ENCODE results near the gene ANKS6.

ANKS6 gene

DNA sequence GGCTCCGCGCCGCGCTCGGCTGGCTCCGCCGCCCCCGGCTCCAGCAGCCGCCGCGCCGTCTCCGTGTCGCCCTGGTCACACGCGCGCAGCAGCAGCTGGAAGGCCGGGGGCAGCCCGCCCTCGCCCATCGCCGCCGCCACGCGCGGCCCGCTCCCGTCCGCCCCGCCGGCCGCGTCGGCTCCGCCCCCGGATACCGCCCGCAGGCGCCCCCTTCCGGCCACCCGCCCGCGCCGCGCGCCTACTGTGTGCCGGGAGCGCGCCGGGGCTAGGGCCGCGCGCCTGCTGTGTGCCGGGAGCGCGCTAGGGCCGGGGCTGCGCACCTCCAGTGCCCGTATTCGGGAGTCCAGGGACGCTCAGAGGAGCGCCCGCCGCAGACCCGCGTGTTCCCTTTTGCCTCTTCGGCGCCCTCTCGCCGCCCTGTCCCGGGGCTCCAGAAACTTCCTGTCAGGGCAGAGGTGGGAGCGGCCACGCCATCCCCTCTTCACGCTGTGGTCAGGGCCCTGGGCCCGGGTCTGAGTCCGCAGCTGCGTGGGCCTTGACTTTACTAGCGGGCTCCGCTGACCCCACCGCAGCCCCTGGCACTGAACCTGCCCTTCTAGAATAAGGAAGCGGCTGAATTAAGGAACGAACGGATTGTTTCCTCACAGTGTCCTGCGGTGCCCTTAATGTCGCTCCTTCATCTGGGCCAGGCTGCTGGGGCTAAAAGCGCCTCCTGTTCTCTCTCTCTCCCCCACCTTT lies at the start of gene ANKS6:
Gene ANKS6, minus strand, starts transcription at position 192 of the 738 bp plus-strand sequence. Its CDS starts 64 bp downstream, at position 128.
- in situ Hi-C loops (cut with MboI; ENCODE audit: low pct_unique_long_range_greater_than_20kb, low sequenced_read_pairs): no loop called here
- peak; percentile 81 for DNase-seq

DNA sequence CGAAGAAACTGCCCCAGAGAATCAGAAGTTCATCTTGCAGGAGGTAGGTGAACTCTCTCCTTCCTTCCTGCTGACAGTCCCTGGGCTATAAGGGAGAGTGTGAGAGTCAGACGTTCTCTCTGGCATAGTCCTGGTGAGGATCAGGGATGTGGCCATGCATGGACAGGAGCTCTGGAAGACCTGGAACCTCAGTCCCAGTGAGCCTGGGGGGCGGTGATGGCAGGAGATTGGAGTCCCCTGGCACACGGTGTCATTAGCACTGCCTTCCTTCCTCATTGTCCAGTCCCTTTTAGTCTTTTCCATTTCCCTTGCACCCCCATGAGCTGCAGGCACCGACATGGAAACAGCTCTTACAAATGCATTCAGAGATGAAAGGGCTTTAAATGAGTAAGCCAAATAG lies 49.7 kb upstream of the ANKS6 start:
- no peak for DNase-seq
- in situ Hi-C loops (cut with MboI; ENCODE audit: low pct_unique_long_range_greater_than_20kb, low sequenced_read_pairs): loop anchor here (25.0 kb wide), 1 partner anchor 291 kb away; no protein-coding TSS in a partner anchor

DNA sequence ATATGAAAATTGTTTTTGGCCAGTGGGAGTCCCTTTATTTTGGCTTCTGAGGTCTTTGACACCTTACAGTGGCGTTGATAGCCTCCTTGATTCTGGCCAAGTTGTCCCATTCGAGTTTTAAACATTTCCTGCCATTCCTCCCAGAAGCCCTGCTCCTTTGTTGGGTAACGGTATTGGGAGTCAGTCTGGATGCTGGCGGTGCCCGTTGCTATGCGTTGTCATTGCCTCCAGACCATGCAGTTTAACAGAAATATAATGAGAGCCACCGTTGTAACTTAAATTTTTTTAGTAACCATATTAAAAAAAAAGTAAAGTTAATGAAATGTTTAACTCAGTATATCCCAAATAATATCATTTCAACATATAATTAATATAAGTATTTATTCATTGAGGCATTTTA lies 46.2 kb upstream of the ANKS6 start:
- in situ Hi-C loops (cut with MboI; ENCODE audit: low pct_unique_long_range_greater_than_20kb, low sequenced_read_pairs): loop anchor here (25.0 kb wide), 1 partner anchor 295 kb away; no protein-coding TSS in a partner anchor
- no peak for DNase-seq

DNA sequence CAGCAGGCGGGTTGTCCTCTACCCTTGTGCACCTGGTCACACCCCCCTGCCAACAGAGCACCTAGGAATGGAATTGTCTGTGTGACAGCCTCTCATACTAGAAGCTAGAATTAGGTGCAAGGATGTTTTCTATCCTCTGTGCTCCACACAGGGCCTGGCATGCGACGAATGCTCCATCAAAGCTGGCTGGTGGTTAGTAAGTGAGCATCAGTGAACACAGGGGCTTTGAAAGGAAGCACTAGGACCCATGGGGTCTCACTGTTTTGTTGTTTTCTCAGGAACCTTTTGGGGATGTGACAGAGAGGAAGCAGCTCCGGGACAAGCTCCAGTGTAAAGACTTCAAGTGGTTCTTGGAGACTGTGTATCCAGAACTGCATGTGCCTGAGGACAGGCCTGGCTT lies 43.4 kb upstream of the ANKS6 start:
- in situ Hi-C loops (cut with MboI; ENCODE audit: low pct_unique_long_range_greater_than_20kb, low sequenced_read_pairs): loop anchor here (25.0 kb wide), 1 partner anchor 298 kb away; no protein-coding TSS in a partner anchor

DNA sequence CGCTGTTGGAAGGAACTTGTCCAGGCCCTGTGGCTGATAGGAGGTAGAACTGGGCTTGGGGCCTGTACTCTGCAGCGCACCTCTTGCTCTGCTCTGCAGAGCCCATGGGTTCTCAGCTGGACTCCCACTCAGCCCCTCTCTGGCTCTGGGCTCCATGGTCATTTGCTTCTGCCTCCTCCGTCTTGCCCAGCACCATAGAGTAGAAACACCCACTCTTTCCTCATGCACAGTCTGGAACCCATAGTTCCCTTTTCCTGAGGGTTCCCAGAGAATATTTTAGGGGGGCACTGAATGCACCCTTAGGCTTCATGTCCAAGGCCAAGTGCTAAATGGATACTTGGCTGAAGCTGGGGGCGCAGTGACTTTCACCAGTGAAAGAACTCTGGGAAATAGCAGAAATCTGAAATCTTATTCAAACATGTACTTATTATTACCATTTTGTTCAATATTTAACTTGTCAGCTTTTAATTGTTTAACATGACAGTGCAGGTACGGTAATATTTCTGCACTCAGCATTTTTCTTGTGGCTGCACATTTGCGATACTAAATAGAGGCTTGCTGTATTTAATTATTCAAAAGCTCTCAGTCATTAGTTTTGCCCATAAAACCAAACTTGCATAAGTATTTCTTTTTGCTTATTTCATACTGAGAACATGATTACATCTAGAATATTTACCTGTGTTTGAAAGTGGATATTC lies 42.7 kb upstream of the ANKS6 start:
- no peak for DNase-seq
- in situ Hi-C loops (cut with MboI; ENCODE audit: low pct_unique_long_range_greater_than_20kb, low sequenced_read_pairs): loop anchor here (25.0 kb wide), 1 partner anchor 298 kb away; no protein-coding TSS in a partner anchor

More for the DNA sequence above, 43.4 kb upstream of the ANKS6 start:
- DNase-seq: no peak

DNA sequence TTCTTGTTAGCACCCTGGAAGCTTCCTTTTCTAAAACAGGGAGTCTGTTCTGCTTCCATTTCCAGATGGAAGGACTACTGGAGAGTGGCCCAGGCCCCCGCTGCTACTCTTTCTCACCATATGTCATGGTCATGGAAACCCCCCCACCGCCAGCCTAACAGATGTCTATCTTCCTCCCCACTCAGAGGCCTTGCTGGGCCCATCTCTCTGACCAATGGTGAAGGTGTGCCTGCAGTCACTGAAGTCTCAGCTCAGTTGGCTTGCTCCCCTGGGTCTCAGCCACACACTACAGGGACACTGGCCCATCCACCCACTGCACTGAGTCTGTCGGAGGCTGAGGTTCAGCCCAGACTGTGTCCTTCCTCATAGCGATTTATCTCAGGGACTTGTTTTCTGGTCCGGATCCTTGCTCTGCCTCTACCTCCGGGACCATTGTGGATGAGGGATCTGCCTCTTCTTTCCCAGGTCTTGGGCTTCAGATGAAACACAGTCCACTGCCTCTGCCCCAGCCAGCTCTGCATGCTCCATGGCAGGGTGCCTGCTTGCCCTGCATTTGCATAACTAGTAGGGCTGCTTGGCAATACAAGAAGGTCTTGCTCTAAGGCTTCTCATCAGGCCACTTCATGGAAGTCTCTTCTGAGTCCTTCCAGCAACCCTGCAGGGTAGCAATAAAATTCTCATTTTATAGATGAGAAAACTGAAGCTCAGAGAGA lies 42.0 kb upstream of the ANKS6 start:
- no peak for DNase-seq
- in situ Hi-C loops (cut with MboI; ENCODE audit: low pct_unique_long_range_greater_than_20kb, low sequenced_read_pairs): loop anchor here (25.0 kb wide), 1 partner anchor 299 kb away; no protein-coding TSS in a partner anchor

DNA sequence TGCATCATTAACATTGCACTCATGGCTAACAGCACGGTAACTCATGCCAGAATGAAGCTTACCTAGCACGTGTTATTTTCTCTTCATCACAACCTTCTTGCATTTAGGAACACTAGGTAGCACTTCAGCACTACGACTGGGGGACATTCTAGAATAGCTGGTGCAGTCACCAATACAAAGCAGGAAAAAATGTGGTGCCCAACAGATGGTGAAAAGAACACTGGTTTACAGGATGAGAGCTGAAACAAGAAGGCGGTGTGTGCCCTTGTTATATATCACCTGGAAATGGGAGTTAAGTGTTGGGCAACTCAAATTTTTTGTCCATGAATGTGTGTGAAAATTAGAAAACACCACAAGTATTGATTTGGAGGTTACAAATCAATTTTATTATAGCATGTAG lies 41.2 kb upstream of the ANKS6 start:
- DNase-seq: no peak
- in situ Hi-C loops (cut with MboI; ENCODE audit: low pct_unique_long_range_greater_than_20kb, low sequenced_read_pairs): loop anchor here (25.0 kb wide), 1 partner anchor 300 kb away; no protein-coding TSS in a partner anchor

DNA sequence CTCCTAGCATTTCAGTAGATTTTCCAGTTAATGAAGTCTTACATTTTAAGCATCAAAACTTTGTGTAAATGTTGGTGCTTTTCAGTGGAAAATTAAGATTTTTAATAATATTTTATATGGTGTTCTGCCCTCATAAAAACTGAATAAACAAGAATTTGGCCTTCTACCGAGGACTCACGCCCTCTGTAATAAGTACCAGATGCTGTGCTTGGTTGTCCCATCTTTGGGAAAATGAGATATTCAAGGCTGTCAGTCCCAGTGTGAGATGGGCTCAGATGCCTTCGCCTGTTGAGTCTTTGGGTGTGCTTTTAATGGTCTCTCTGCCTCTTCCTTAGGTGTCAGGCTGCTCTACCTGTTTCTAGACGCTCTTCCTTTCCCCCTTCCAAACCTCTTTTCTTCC lies 39.9 kb upstream of the ANKS6 start:
- in situ Hi-C loops (cut with MboI; ENCODE audit: low pct_unique_long_range_greater_than_20kb, low sequenced_read_pairs): loop anchor here (25.0 kb wide), 1 partner anchor 301 kb away; no protein-coding TSS in a partner anchor
- no peak for DNase-seq

DNA sequence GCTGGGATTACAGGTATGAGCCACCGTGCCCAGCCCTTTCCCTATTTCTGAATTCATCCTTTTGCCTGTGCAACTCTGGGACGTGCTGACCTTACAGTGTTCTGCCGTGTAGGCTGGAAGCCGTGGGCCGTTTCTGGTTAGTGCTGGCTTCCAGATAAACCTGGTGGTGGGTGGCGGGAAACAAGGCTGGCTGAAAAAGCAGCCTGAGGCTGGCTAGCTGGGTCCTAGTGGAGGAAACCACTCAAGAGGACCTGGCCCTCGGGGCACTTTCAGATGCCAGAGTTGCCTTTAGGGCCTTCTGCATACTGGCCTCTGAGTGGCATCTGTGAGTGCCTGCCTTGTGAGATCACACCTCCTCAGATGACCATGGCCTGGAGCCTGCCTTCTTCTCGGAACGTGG lies 38.0 kb upstream of the ANKS6 start:
- DNase-seq: no peak
- in situ Hi-C loops (cut with MboI; ENCODE audit: low pct_unique_long_range_greater_than_20kb, low sequenced_read_pairs): loop anchor here (25.0 kb wide), 1 partner anchor 303 kb away; no protein-coding TSS in a partner anchor

DNA sequence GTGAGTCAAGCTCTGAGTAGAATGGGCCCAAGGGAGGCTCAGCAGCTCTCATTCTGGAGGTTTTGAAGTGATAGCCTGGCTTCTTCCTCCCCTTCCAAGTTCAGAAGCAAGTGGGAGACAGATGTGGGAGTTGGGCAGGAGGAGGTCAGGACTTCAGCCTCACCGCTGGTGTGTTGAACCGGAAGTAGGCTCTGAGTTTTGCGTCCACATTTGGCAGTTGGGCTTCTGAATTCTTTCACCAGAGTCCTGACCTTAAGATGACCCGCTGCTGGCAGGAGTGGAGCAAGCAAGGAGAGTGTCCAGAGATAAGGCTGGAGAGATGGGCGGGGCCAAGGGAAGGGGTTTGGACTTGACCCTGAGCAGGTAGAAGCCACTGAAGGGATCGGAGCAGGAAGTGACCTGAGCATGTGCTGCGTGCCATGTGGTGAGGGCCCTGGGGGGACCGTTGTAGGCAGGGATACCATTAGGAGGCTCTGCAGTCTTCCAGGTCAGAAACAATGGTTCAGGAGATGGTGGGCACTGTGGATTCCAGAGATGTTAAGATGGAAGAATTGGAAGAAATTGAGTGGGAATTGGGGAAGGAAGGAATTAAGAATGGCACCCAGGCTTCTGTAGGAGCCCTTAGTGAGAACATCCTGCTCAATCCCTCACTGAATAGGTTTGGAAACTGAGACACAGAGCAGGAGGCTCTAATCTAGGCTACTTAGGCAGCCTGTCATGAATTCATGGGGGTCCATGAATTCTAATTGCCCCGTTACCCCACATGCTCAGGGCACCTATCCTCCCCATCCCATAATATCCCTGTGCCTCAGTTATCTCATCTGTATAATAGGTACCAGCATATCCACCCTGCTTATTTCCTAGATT lies 37.0 kb upstream of the ANKS6 start:
- DNase-seq: no peak
- in situ Hi-C loops (cut with MboI; ENCODE audit: low pct_unique_long_range_greater_than_20kb, low sequenced_read_pairs): loop anchor here (25.0 kb wide), 1 partner anchor 304 kb away; no protein-coding TSS in a partner anchor

DNA sequence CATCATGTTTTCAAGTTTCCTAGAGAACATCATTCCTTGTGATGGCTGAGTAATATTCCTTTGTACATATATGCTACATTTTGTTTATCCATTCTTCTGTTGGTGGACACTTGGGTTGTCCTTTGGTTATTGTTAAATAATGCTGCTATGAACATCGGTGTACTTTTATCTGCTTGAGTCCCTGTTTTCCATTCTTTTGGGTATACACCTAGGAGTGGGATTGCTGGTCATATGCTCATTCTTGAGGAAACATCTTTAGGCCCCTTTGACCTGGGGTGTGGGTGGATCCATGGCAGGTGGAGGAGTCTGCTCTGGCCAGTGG lies 36.4 kb upstream of the ANKS6 start:
- in situ Hi-C loops (cut with MboI; ENCODE audit: low pct_unique_long_range_greater_than_20kb, low sequenced_read_pairs): loop anchor here (25.0 kb wide), 1 partner anchor 305 kb away; no protein-coding TSS in a partner anchor
- DNase-seq: no peak

DNA sequence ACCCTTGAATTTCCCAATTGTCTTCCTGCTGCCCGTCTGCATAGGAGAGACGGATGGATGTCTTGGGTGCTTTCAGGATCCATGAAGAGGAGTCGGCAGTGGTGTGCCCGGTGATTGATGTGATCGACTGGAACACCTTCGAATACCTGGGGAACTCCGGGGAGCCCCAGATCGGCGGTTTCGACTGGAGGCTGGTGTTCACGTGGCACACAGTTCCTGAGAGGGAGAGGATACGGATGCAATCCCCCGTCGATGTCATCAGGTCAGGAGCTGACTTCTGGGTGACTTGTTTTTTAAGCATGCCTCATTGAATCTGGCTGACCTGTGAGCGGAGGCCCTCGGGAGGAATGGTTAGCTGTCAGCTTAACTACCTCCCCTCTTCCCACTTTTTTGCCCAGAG lies 35.3 kb upstream of the ANKS6 start:
- DNase-seq: no peak
- in situ Hi-C loops (cut with MboI; ENCODE audit: low pct_unique_long_range_greater_than_20kb, low sequenced_read_pairs): loop anchor here (25.0 kb wide), 1 partner anchor 306 kb away; no protein-coding TSS in a partner anchor

DNA sequence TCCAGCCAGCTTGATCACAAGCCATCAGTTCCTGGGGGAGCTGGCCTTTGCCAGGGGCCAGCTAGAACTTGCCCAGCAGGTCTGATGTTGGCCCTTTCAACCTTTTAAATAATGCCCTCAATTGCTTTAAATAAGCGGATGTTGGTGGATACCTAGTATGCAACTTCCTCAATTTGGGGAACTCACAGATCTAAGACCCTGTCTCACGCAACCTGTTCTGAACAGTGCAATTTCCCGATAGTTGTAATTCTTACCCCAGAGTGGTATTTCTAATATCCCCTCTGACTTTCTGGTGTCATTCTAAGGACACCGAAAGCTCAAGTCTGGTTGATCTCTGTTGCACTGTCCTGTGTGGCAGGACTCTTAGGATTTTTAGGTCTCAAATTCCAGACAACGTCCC lies 34.2 kb upstream of the ANKS6 start:
- no peak for DNase-seq
- in situ Hi-C loops (cut with MboI; ENCODE audit: low pct_unique_long_range_greater_than_20kb, low sequenced_read_pairs): loop anchor here (25.0 kb wide), 1 partner anchor 307 kb away; no protein-coding TSS in a partner anchor

DNA sequence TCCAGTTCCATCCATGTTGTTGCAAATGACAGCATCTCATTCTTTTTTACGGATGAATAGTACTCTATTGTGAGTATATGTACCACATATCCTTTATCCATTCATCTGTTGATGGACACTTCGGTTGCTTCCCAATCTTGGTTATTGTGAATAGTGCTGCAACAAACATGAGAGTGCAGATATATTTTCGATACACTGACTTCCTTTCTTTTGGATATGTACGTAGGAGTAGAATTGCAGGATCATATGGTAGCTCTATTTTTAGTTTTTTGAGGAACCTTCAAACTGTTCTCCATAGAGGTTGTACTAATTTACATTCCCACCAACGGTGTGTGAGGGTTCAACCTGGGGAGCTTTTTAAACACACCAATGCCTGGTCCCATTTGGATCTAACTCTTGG lies 33.4 kb upstream of the ANKS6 start:
- in situ Hi-C loops (cut with MboI; ENCODE audit: low pct_unique_long_range_greater_than_20kb, low sequenced_read_pairs): loop anchor here (25.0 kb wide), 1 partner anchor 308 kb away; no protein-coding TSS in a partner anchor
- no peak for DNase-seq

DNA sequence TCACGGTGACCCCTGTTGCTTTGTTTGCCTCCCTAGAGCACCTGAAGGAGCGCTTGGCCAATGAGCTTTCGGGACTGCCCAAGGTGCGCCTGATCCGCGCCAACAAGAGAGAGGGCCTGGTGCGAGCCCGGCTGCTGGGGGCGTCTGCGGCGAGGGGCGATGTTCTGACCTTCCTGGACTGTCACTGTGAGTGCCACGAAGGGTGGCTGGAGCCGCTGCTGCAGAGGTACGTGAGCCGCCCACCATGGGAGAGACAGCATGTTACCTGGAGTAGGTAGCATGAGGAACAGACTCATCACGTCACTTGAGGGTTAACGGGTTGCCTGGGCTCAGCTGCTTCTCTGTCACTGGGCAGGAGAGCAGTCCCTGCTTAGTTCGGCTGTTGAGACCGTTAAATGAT lies 30.4 kb upstream of the ANKS6 start:
- DNase-seq: no peak
- in situ Hi-C loops (cut with MboI; ENCODE audit: low pct_unique_long_range_greater_than_20kb, low sequenced_read_pairs): loop anchor here (25.0 kb wide), 1 partner anchor 311 kb away; no protein-coding TSS in a partner anchor

DNA sequence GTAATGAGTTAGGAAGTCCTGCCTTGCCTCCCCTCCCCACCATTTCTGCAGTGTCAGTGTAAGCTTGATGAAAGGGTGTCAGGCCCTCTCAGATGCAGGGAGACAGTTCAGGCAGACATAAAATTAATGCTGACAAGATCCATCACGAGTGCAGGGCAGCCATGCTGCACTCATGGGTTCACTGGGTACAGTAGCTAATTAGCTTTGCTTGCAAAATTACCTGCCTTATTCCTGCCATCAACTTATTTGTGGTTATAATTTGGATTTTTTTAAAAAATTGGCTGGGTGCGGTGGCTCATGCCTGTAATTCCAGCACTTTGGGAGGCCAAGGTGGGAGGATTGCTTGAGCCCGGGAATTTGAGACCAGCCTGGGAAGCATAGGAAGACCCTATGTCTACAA lies 29.1 kb upstream of the ANKS6 start:
- DNase-seq: no peak
- in situ Hi-C loops (cut with MboI; ENCODE audit: low pct_unique_long_range_greater_than_20kb, low sequenced_read_pairs): loop anchor here (25.0 kb wide), 1 partner anchor 312 kb away; no protein-coding TSS in a partner anchor

DNA sequence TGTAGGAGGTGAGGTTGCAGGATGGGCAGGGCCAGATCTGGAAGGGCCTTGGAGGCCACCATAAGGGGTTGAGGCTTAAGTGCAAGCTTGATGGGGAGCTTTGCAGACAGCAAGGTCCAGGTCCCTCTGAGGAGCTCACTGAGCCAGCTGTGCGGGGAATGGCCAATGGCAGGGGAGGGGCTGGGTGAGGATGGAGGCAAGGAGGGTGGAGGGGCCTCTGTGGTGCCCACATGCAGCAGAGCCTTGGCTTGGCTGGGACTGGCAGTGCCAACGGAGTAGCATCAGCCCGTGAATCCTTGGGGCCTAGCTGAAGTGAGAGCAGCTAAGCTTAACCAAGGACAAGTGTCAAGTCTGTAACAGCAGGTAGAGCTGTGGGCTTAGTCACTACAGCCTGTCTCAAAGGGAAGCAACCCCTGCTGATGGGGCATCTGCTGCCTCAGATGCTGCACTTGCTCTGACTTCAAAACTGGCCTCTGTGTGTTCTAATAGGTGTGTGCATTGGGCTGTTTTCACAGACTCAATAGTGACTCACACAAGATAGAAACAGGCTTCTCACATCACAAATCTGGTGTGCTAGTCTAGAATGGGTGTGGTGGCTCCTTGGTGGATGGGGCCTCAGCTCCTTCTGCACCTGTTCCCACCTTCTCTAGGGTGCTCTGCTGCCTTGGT lies 27.4 kb upstream of the ANKS6 start:
- in situ Hi-C loops (cut with MboI; ENCODE audit: low pct_unique_long_range_greater_than_20kb, low sequenced_read_pairs): no loop called here

DNA sequence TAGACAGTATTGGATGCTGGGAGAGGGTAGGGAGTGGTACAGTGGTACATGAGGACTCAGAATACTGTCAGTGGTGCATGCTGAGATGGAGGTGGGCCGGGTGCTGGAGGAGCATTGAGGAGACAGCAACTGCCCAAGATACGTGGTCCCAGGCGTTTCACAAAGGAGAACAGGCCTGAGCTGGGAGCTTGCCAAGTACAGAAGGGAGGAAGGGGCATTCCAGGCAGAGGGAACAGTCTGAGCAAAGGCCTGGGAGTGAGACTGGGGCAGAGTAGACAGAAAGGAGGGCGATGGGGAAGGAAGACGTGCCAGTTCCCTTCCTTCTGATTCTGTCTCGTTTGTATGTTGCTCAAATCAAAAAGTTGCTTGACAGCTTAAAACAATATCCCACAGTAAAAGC lies 26.3 kb upstream of the ANKS6 start:
- in situ Hi-C loops (cut with MboI; ENCODE audit: low pct_unique_long_range_greater_than_20kb, low sequenced_read_pairs): no loop called here
- no peak for DNase-seq

More for the DNA sequence above, 27.4 kb upstream of the ANKS6 start:
- DNase-seq: no peak
